HG03521 (cell line): ENCODE measurements around the gene UXS1.

Experiments used
- ATAC-seq: cut with Tn5 transposase; IDR thresholded peaks from one replicate; pipeline ENCODE4 v1.9.1; 2021; ENCODE audit warnings: mild to moderate bottlenecking, moderate library complexity; ENCODE audit not compliant: unreplicated experiment

Gene UXS1

DNA sequence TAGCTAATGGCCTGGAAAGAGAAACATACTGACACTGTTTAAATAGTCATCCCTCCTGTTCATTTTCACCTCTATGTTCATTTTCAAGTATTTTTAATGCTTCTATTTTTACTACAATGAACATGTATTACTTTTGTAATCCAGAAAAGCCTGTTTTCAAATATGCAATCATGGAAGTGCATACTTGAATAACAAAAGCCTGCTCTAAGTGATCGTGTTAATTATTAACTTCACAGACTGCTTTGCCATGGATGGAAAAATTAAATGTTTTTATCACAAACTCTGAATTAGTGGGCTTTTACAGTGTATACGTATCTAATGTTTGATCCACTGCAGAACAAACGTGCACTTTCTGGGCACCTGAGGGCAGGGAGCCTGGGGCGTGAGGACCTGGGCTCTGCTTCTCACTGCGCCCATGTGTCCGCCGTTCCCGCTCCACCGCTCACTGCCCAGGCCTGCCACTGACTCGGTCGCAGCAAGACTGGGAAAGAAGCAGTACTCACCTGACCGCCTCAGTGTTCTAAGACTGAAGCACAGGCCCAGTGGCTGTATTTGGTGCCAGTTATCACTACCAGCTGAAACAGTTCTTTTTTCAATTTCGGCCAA lies 80.6 kb downstream of the UXS1 start:
- no peak for ATAC-seq

DNA sequence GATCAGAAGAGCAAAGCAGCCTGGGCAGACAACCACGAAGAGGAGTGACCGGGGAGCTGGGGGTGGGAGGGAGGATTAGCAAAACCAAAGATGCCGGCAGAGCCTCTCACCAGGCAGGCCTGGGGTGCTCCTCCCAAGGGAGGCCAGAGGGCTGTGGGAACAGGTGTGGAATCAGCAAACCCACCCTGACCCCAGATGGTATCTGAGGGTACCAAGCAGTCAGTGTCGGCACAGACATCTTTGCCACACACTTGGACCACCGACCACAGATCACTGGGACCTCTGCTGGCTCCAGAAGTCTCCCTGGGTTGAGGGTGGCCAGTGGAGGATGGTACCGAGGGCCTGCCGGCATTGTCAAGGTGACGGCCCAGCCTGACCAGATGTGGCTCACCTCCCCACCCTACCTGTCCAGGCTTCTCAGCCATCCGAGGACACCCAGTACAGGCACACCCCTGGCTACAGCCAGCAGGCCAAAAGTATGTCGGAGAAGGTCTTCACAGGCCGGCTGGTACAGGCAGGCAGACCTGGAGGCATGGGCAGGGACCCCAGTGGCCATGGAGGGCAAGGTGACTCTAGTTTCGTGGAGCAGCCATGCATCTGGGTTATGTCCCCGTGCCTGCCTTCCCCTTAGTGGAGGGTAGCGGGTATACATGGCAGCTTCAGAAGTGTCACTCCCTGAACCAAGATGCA lies 82.1 kb downstream of the UXS1 start:
- no peak for ATAC-seq

DNA sequence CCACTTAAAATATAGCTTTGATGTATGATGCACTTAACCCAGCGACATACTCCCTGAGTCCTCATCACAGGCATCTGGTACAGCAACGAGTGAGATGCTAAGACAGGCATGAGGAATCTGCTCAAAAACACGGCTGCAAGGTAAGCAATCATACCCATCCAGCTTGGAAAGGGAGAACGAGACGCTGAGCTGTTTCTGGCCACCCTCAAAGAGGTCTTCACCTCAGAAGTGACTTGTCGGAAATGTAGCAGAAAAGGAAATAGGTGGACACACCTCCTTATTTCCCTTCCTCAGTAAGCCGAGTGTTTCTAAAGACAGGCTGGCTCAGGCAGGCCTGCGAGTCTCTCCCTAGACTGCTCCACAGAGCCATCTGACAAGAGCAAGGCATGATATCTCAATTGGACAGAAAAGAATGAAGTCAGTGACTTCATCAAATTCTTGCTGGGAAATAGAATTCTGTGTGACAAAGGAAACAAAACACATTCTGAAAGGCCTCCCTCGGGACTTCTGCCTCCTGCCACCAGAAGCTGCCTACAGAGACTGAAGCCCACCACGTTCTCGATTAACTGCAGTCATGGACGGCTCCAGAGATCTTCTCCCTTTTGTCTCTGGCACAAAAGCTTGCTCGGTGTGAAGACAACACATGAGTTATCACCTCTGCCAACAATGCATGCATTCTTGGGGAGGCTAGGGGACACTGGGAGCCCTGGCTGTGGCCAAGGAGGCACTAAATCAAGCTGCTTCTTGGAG lies 84.3 kb downstream of the UXS1 start:
- ATAC-seq, result no peak

DNA sequence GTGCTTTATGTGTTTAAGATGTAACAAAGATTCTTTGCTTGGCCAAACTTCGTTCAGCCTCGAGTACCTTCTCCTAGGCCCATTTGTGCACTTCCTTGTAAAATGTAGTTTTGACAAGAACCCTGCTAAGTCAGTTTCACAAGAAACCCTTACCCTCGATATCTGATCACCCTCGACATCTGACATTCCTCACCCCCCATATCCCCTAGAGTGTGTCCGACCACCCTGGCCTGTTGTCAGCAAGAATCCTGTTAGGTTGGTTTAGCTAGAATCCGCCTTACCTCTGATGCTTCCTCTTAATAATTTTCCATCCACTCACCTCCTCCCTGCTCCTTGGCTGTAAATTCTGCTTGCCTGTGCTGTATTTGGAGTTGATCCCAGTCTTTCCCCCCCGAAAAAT lies 85.3 kb downstream of the UXS1 start:
- no peak for ATAC-seq

DNA sequence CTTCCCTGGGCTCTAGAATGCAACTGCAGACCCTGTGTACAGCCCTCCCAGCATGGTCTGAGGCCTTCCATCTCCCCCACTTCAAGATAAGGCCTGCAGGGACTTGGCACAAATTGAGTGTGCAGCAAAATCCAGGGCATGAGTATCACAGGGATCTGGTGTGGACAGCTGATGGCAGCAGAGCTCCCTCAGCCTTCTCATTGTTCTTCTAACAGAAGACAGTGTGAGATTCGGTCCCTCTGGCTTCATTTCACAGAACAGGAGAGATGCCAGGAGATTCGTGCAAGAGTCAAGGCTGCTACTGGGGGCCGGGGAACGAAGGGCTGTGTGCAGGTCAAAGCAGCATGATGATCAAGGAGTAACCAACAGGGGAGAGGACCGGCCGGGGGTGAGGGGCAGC lies 85.8 kb downstream of the UXS1 start:
- ATAC-seq, result no peak

DNA sequence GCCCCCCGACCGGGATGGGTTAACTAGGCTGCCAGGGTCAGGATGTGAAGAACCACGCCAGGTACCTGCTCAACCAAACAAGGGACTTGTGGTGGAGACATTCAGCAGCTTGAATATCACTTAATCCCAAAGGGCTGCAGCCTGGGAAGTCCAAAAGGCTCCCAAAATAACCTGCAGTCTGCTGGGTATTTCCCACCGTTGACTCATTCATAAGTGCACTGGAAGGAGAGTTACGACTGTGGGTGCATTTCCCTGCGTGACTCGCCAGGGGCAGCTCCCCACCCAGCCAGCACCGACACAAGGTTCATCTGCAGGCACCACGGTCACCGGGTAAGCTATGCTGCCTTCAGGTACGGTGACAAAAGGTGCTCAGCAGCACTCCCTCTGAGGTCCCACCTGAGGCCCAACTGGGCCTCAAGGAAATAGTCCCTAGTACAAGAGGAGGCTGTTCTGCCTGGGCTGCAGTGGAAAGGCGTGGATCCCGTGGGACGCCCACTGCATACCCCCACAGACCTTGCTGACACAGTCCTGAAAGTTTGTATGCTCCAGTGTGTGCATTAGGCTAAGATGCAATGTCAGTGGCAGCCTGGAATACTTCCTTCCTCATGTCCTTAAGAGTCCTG lies 86.5 kb downstream of the UXS1 start:
- ATAC-seq, result peak; percentile 68

DNA sequence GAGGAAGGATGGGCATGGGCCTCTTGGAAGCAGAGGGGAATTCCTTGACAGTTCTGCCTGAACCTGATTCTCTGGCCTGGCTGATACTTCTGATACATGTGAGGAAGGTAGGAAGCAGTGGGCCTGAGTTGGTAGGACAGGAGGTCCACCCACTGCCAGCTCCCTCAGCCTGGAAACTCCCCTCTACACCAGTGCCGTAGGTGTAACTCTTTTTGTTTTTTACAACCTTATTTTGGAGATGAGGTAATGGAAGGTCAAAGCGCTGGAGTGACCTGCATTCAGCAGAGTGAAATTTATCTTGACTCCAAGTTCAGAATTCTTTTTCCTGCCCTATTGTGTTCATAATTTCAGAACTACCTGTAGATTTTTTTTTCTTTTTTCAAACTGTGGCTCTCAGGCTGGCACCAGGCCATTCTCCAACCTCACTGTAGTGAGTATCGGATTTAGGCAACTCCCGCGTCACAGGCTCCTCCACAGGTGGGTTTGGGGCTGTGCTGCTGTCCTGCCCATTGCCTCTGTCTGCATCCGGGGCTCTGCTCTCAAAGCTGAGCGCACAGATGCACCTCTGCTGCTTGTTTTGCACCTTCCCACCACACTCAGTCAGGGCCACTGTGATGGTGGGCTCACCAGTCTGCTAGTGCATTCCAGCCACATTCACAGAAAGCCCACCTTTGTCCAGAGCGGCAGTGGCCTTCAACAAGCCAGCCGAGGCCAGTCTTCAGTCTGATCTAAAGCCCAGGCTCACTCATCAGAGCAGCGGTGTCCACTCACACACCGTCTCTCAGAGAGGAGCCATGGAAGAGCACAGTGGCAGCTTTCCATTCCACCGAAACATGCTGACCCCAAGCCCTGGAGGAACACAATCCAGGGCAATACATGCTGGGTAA lies 87.2 kb downstream of the UXS1 start:
- no peak for ATAC-seq

DNA sequence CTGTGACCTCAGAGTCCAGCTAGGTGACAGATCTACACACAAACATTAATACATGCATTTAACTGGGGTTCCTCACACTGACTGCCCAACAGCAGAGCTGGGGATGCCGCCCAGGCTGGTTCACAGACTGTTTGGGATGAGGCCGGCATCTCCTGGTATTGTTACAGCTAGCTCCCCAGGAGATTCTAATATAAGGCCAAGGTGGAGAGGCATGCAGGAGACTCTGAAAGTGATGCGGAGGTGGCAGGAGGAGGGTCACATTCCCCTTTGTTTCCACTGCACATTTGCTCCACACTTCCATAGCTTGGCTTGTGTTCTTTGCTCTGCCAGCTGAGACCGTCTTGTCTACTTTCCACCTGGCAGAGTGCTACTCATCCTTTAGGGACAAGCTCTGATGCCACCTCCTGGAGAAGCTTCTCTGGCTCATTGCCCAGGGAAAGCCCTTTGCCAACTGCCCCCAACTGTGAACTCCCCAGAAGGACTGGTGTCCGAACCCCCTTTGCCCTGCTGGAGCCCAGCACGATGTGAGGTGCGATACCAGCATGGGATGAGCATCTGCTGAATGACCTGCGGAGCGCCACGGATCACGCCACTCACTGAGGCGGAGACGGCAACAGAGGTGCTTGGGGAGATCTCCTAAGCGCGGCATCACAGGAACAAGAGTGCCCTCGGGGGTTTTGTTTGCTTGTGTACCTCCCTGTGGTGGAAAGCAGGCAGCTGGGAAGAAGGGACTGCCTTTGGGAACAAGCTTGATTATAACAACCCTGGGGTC lies 88.8 kb downstream of the UXS1 start:
- no peak for ATAC-seq

DNA sequence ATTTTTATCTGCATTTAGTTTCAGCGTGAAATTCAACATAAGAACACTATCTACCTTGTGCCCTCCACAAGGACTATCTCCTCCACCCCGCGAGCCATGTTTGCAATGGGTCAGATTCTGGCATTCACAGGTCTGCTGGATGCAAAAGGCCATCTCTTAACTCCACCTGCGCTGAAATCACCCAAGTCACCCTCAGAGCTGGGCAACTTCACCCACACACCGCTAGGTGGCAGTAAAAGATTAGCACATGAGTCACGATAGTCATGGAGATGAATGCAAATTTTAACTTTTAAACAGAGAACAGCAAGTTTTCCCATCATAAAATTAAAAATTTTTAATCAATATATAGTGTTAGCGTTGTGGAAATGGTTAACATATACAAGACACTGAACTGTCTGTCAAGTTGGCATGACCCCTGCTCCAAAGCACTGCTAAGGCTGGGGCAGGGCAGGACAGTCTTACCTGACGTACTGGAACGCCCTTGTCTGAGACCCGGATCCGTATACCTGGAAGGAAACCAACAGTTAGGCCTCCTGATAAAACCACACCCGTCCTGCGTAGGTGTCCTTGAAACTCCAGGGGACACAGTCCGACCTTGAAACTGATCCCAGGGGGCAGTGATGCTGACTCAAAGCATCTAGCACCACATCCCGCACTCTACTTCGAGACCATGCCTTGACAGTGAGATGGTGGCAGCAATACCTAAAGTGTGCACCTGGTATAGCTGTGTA lies 89.6 kb downstream of the UXS1 start:
- ATAC-seq, result peak; percentile 51

DNA sequence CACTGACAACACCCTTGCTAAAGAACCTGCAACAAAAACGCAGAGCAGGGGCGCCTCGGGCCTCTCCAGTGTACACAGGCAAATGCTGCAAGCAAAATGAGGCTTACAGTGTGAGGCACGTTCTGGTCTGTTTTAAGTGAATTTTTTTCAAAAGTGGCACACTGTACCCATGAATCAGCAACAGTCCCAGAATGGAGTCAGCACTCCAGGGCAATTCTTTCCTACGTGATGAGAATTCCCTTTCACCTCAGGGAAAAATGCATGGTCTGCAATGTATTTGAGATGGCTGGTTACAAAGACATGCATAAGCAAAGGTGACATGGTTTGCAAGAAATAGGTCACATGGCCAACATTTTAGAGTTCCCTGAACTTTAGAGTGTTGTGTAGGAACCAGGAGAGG lies 94.4 kb downstream of the UXS1 start:
- no peak for ATAC-seq

DNA sequence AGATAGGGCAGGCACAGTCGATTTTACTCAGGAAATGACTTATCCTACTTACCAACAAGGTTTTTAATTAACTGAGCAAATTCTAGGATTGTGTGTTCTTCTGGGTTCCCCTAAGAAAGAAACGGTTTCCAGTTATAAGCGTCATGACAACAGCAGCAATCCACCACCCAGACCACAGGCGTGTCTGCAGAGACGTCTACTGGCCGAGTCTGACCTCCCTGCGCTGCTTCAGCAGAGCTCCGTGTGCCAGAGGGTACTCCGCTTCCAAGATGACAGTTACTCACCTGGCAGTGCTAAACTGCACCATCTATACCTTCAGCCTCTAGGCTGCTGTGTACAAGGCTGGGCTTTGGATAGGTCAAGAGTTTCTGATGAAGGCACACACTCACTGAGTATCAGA lies 95.4 kb downstream of the UXS1 start:
- no peak for ATAC-seq

DNA sequence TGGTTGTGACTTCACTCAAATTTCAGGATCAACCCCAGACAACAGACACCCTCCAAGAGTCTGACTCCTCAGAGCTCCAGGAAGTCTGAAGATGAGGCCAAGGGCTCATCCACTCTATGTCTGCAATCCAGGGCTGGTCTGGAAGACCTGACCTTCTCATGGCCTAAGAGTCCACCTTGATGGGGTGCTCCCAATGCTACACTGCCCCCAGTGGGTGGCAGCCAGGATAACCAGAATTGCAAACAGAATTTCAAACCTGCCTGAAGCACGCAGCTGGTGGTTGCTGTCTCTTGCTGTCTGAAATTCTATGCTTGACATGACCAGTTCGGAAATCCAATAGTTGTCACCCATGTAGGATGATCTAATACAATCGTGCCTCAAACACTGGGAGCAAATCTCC lies 96.0 kb downstream of the UXS1 start:
- ATAC-seq, result no peak

DNA sequence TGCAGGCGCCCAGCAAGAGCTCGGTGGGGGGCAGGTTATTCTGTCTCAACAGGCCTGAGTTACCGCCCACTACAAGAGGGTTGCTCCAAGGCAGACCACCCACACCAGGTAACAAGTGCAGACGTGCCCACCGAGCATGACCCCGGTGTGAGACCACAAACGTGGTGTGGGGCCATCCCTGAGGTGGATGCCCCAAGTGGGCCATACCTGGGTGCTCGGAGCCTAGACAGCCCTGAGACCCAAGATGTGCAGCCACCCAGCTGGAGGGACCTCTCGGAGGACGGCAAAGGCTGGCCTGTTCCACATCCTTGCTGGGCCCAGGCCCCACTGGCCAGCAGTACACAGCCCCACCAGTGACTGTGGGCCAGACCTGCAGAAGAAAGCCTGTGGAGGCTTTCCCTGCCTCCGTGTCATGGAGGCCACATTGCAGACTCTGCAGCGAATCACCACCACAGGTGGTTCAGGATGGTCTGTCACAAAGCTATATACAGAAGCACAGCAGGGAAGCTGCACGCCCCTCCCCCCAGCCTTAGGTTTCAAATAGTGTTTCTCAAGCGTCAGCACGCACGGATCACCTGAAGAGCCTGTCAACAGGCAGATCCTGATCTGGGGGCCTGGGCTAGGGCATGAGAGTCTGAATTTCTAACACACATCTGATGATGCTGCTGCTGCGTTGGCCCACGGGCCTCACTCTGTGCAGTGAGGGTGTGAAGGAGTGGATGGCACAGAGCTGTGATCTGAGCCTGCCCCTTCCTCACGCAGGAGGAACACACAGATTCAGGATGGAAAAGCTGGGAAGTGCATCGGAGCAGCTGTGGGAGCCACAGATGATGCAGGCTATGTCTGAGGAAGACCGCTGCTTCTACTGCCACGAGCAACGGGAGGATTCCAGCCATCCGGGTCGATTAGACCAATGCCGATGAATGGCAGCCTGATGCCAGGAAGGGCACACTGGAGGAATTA lies 96.8 kb downstream of the UXS1 start:
- ATAC-seq, result no peak

DNA sequence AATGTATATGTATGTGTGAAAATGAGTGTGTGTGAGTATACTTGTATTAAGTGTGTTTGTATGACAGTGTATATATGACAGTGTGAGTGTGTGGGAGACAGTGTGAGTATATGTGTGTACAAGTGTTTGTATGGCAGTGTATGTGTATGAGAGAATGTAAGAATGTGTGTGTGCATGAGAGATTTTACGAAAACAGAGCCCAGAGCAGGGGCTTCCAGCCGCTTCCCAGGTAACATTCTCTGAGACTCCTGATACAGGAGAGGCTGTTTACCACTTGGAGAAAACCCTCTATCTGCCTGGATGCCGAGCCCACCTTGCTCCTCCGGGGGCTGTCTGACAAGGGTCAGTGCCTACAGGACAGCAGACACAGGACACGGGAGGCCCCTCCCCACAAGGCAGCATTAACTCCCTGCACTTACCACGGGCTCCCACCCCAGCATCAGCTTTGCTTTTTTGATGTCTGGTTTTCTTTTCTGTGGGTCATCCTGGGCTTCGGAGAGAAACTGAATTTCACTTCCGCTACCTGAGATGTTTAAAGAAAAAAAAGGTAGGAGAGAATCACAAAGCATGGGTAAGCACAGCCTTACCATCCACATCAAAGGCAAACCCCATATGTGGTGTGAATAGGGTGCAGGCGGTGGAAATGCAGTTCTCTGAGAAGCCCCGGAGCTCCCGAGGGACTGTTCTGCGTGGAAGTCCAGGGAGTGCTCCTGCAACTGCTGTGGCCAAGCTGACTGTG lies 97.6 kb downstream of the UXS1 start:
- ATAC-seq, result no peak

DNA sequence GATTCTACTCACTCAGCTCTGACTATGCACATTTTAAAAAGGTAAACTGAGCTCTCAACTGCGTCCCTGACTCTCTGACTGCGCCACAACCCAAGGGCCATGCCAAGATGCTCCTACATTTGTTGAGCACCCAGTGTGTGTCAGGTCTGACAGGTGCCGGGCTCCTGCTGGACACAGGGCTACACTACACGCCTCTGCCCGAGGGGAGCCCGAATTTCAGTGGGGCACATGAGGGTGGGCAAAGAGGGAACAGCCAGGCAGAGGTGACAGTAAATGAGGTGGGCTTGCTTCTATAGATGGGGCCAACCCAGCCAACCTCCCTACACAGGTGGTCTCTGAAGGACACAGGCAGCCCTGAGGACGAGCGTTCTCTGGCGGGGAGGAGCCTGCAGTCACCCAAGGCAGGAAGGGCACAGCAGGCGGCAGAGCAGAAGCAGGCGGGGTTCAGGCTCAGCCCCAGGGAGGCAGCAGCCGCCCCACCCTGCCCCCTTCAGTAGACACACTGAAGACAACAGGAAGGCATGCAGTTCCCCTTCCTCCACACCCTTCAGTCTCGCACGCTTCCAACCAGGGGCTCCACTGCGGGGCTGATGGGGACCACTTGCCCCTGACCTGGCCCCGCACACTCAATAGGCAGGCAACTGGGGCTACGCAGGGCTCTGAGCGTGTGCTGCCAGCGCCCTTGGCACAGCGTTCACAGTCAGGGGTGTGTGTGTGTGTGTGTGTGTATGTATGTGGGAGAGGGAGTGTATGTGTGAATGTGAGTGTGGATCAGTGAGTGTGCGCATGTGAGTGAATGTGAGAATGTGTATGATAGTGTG lies 98.4 kb downstream of the UXS1 start:
- no peak for ATAC-seq

DNA sequence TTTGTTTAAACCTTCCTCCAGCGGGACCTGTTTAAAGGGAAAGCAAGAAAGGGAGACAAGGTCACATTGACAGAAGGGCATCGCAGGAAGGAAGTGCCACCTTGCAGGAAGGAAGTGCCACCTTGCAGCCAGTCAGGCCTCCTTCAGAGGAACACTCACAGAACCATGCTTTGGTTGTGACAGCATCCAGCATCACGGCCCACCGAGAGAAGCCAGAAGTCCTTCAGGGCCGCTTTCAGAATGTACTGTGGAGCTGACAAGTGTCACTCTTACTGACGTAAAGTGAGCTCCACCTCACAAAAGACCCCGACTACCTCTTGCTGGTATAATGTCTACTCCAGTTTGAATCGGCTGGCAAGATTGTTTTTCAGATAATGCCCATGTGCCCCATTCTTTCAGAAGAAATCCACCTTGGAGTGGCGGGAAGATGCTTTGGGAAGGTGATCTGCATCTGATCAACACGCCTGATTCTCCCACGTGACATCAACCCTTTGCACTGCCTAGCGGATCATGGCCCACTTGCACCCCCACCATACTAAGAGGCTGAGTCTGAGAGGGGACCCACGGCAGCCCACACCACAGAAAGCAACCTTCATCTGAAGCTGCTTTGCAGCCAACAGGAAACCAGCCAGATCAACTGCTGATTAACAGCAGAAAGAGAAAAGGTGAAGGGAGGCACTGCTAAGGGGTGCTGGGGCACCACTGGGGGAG lies 99.8 kb downstream of the UXS1 start:
- no peak for ATAC-seq
